NB4 (cell line): Measurements from ENCODE around the gene FAM53A.

Source experiments
- DNase-seq: peaks from one replicate; pipeline ENCODE4 v3.0.0; 2010; ENCODE audit warnings: low read depth
- H3K4me3 ChIP-seq: one replicate; pipeline ENCODE4 v1.5.1; 2011; ENCODE audit warnings: mild to moderate bottlenecking, low read depth, low read length, moderate library complexity
- MYC ChIP-seq: IDR thresholded peaks from 2 replicates; pipeline ENCODE4 v1.6.1; 2011; ENCODE audit warnings: low read depth, low read length
- POLR2A ChIP-seq: IDR thresholded peaks from 2 replicates; pipeline ENCODE4 v1.6.1; 2011; ENCODE audit warnings: mild to moderate bottlenecking; ENCODE audit not compliant: insufficient read length; ENCODE audit errors: extremely low read depth
- TF ChIP-seq, protein P1 (sequence below): IDR thresholded peaks from 2 replicates; pipeline ENCODE4 v1.6.1; 2011; ENCODE audit warnings: low read depth, low read length
- TF ChIP-seq, protein P2 (sequence below): IDR thresholded peaks from one replicate; pipeline ENCODE4 v1.5.1; 2012; ENCODE audit warnings: low read depth, low read length

Gene FAM53A

GRCh38 chr4:1666391-1666790 lies 17.7 kb downstream of the FAM53A start:
- TF ChIP-seq, protein P1, sequence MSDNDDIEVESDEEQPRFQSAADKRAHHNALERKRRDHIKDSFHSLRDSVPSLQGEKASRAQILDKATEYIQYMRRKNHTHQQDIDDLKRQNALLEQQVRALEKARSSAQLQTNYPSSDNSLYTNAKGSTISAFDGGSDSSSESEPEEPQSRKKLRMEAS: no peak
- no peak for TF ChIP-seq MYC
- TF ChIP-seq, protein P2, sequence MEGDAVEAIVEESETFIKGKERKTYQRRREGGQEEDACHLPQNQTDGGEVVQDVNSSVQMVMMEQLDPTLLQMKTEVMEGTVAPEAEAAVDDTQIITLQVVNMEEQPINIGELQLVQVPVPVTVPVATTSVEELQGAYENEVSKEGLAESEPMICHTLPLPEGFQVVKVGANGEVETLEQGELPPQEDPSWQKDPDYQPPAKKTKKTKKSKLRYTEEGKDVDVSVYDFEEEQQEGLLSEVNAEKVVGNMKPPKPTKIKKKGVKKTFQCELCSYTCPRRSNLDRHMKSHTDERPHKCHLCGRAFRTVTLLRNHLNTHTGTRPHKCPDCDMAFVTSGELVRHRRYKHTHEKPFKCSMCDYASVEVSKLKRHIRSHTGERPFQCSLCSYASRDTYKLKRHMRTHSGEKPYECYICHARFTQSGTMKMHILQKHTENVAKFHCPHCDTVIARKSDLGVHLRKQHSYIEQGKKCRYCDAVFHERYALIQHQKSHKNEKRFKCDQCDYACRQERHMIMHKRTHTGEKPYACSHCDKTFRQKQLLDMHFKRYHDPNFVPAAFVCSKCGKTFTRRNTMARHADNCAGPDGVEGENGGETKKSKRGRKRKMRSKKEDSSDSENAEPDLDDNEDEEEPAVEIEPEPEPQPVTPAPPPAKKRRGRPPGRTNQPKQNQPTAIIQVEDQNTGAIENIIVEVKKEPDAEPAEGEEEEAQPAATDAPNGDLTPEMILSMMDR: no peak
- TF ChIP-seq POLR2A: no peak
- H3K4me3 ChIP-seq: no peak overlapping the region
- no peak for DNase-seq

DNA sequence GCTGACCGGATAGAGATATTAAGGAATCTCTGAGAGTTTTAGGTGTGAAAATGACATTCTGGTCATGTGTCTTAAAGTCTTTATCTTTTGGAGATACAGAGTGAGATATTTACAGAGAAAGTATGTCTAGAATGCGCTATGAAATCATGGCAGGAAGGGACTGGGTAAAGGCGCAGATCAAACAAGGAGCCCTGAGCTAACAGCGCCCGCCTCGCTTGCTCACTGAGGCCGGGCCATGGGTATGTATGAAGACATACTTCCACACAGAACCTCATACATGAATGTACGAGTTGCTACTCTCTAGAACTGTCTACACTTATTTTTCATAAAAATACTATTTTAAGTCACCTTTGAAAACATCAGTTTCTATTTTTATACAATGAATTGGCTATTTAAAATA lies 20.0 kb downstream of the FAM53A start:
- H3K4me3 ChIP-seq: no peak overlapping the region
- DNase-seq: no peak
- TF ChIP-seq, protein P2: no peak
- TF ChIP-seq MYC (no peak), POLR2A (no peak)
- TF ChIP-seq, protein P1: no peak

DNA sequence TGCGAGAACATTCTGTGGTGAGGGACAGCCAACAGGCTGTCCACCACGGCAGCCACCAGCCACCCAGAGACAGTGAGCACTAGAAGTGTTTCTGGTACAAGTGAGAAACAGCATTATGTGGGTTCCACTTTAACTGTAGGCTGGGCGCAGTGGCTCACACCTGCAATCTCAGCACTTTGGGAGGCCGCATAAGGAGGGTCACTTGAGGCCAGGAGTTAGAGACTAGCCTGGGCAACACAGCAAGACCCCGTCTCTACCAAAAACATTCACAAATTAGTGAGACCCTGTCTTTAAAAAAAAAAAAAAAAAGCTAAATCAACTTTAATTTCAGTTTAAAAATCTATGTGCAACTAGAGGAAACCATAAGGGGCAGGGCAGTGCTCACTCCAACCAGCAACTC lies 20.6 kb downstream of the FAM53A start:
- TF ChIP-seq, protein P1: no peak
- TF ChIP-seq, protein P2: no peak
- no peak for TF ChIP-seq POLR2A
- TF ChIP-seq MYC: no peak

GRCh38 chr4:1661695-1662094 lies 22.4 kb downstream of the FAM53A start:
- DNase-seq: no peak
- TF ChIP-seq MYC (no peak), POLR2A (no peak)
- TF ChIP-seq, protein P2: no peak
- TF ChIP-seq, protein P1: no peak
- no peak overlapping the region for H3K4me3 ChIP-seq

More for the DNA sequence above, 20.6 kb downstream of the FAM53A start:
- no peak for DNase-seq
- no peak overlapping the region for H3K4me3 ChIP-seq

DNA sequence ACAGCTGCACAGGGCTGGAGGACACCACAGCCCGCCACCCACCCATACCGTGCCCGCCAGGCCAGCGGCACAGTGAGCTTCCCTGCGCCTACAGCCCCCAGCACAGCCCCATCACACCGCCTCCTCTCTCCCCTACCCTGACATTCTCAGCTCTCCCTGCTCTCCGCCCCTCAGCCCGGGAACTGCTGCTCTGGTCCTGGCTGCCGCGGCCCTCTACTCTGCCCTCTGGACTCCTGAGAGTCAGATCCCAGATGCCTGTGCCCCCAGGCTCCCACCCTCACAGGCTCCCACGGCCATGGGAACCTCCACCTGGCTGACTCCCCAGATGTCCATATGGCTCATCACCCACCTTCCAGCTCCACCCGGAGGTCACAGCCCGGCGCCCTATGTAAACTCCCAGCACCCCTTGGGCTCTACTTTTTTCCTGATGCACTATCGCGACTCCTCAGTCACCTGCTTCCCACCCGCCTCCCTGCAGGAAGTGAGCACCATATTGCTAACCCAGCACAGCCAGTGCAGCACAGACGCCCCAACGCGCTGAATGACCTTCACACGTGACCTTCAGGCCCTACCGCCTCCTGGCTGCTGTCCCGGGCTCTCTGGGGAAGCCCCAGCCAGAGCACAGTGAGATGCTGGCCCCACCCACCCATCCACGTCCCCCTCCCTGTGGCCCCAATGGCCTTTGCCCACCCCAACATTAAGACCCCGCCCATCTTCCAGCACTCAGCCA lies 23.0 kb downstream of the FAM53A start:
- no peak overlapping the region for H3K4me3 ChIP-seq
- no peak for TF ChIP-seq MYC
- no peak for TF ChIP-seq POLR2A
- TF ChIP-seq, protein P1: no peak
- TF ChIP-seq, protein P2: no peak
- DNase-seq: no peak
